Measurements from ENCODE around the gene DRC7. TPM values are rescaled to one million over a fixed set of nuclear protein-coding genes. Genes with fewer than 3 reads are reported as not detected.
A peak's percentile ranks its signal among the peaks of the same experiment; 100 is the strongest.
"Not testable (repeated sequence)": the region's sequence is repeated elsewhere in the genome, so short reads cannot be mapped to it uniquely, and the experiment has no call there.

Gene DRC7
- polyA plus RNA-seq, 1 donor = 0.22 TPM

DNA sequence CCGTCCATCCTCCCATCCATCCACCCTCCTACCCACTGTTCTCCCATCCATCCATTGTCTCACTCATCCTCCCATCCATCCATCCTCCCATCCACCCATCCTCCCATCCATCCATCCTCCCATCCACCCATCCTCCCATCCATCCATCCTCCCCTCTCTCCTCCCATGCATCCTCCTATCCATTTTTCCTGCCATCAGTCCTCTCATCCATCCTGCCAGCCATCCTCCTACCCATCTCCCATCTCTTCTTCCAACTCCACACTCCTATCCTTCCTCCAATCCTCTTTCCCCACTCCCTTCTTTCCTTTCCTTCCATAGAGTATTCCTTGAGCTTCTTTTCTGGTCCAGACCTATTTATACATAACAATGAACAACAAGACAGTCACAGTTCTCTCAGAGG lies 12.1 kb downstream of the DRC7 start:
- peaks cover 24% of the 10 kb centered on the region for H3K4me1 ChIP-seq (ENCODE audit: control insufficient read depth, insufficient read depth, low read length)
- DNase-seq = no peak
- WGBS (ENCODE audit: insufficient coverage, low lambda C conversion rate) = no CpG with 5 or more reads among the region's 1 CpG
- H3K27ac ChIP-seq (ENCODE audit: low read length) = no peak overlapping the region
- H3K27me3 ChIP-seq (ENCODE audit: control insufficient read depth, insufficient read depth, low read length) = no peaks in the 10 kb centered on the region
- H3K9me3 ChIP-seq (ENCODE audit: control insufficient read depth, low read depth, low read length) = no peaks in the 10 kb centered on the region
- no peaks in the 10 kb centered on the region for H3K36me3 ChIP-seq (ENCODE audit: control insufficient read depth, insufficient read depth, low read length)
- no peak overlapping the region for H3K4me3 ChIP-seq (ENCODE audit: low read length)

DNA sequence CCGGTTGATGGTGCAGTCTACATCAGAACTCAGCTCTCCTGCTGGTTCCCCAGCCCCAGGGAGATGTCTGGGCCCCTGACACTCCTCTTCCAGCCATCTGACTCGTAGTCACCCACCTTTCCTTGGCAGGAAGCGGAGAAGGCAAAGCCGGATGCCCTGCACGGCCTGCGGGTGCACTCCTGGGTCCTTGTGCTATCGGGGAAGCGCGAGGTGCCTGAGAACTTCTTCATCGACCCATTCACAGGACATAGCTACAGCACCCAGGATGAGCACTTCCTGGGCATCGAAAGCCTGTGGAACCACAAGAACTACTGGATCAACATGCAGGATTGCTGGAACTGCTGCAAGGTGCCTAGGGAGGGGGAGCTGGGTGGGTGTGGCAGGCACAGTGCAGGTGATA lies 12.7 kb downstream of the DRC7 start:
- WGBS (ENCODE audit: insufficient coverage, low lambda C conversion rate) = no CpG with 5 or more reads among the region's 11 CpGs
- no peak overlapping the region for H3K4me3 ChIP-seq (ENCODE audit: low read length)

GRCh38 chr16:57708168-57708567 lies 13.6 kb downstream of the DRC7 start:
- Histone ChIP-seq H3K9me3 (ENCODE audit: control insufficient read depth, low read depth, low read length) (no peaks in the 10 kb centered on the region), H3K4me1 (ENCODE audit: control insufficient read depth, insufficient read depth, low read length) (peaks cover 18% of the 10 kb centered on the region), H3K4me3 (ENCODE audit: low read length) (no peak overlapping the region), H3K27ac (ENCODE audit: low read length) (no peak overlapping the region), H3K36me3 (ENCODE audit: control insufficient read depth, insufficient read depth, low read length) (no peaks in the 10 kb centered on the region), H3K27me3 (ENCODE audit: control insufficient read depth, insufficient read depth, low read length) (no peaks in the 10 kb centered on the region)
- 100% methylated on average over 2 of the region's 3 CpGs for WGBS (ENCODE audit: insufficient coverage, low lambda C conversion rate)
- no peak for DNase-seq

More for the DNA sequence above, 12.7 kb downstream of the DRC7 start:
- H3K9me3 ChIP-seq (ENCODE audit: control insufficient read depth, low read depth, low read length) = no peaks in the 10 kb centered on the region
- no peaks in the 10 kb centered on the region for H3K36me3 ChIP-seq (ENCODE audit: control insufficient read depth, insufficient read depth, low read length)
- H3K27me3 ChIP-seq (ENCODE audit: control insufficient read depth, insufficient read depth, low read length) = no peaks in the 10 kb centered on the region
- peaks cover 19% of the 10 kb centered on the region for H3K4me1 ChIP-seq (ENCODE audit: control insufficient read depth, insufficient read depth, low read length)
- H3K27ac ChIP-seq (ENCODE audit: low read length) = no peak overlapping the region
- no peak for DNase-seq

GRCh38 chr16:57709663-57710062 lies 15.1 kb downstream of the DRC7 start:
- no peaks in the 10 kb centered on the region for H3K27me3 ChIP-seq (ENCODE audit: control insufficient read depth, insufficient read depth, low read length)
- H3K4me3 ChIP-seq (ENCODE audit: low read length) = no peak overlapping the region
- peak in 1 of 2 donors; percentile 30 for DNase-seq
- no CpG with 5 or more reads among the region's 3 CpGs for WGBS (ENCODE audit: insufficient coverage, low lambda C conversion rate)
- H3K27ac ChIP-seq (ENCODE audit: low read length) = no peak overlapping the region
- H3K4me1 ChIP-seq (ENCODE audit: control insufficient read depth, insufficient read depth, low read length) = peaks cover 5% of the 10 kb centered on the region
- no peaks in the 10 kb centered on the region for H3K9me3 ChIP-seq (ENCODE audit: control insufficient read depth, low read depth, low read length)
- H3K36me3 ChIP-seq (ENCODE audit: control insufficient read depth, insufficient read depth, low read length) = no peaks in the 10 kb centered on the region

DNA sequence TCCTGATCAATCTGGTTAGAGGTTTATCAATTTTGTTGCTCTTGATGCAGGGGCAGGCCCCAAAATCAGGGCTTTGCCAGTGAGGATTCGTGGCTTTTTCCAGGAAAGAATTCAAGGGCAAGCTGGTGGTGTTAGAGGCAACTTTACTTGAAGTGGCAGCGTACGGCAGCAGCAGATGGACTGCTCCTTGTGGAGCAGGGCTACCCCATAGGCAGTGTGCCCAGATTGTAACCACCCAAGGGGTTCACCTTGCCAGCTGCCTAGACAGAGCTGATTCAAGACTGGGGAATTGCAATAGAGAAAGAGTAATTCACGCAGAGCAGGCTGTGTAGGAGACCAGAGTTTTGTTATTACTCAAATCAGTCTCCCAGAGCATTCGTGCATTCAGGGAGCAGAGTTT lies 16.7 kb downstream of the DRC7 start:
- H3K9me3 ChIP-seq (ENCODE audit: control insufficient read depth, low read depth, low read length) = no peaks in the 10 kb centered on the region
- H3K4me1 ChIP-seq (ENCODE audit: control insufficient read depth, insufficient read depth, low read length) = no peaks in the 10 kb centered on the region
- H3K4me3 ChIP-seq (ENCODE audit: low read length) = no peak overlapping the region
- H3K27me3 ChIP-seq (ENCODE audit: control insufficient read depth, insufficient read depth, low read length) = no peaks in the 10 kb centered on the region
- DNase-seq = no peak
- H3K36me3 ChIP-seq (ENCODE audit: control insufficient read depth, insufficient read depth, low read length) = no peaks in the 10 kb centered on the region
- no peak overlapping the region for H3K27ac ChIP-seq (ENCODE audit: low read length)
- WGBS (ENCODE audit: insufficient coverage, low lambda C conversion rate) = no CpG with 5 or more reads among the region's 5 CpGs

DNA sequence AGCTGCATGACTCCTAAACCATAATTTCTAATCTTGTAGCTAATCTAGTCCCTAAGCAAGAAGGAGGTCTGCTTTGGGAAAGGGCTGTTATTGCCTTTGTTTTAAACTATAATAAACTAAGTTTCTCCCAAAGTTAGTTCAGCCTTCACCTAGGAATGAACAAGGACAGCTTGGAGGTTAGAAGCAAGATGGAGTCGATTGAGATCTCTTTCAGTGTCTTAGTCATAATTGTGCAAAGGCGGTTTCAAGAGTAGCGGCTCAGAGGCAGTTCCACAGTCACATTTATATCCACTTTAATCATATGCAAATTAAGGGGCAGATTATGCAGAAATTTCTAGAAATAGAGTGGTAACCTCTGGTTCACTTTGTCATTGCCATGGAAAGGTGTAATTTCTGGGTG lies 17.4 kb downstream of the DRC7 start:
- Histone ChIP-seq H3K4me3 (ENCODE audit: low read length) (no peak overlapping the region), H3K4me1 (ENCODE audit: control insufficient read depth, insufficient read depth, low read length) (no peaks in the 10 kb centered on the region), H3K9me3 (ENCODE audit: control insufficient read depth, low read depth, low read length) (no peaks in the 10 kb centered on the region), H3K27me3 (ENCODE audit: control insufficient read depth, insufficient read depth, low read length) (no peaks in the 10 kb centered on the region), H3K36me3 (ENCODE audit: control insufficient read depth, insufficient read depth, low read length) (no peaks in the 10 kb centered on the region), H3K27ac (ENCODE audit: low read length) (no peak overlapping the region)
- DNase-seq = no peak
- WGBS (ENCODE audit: insufficient coverage, low lambda C conversion rate) = no CpG with 5 or more reads among the region's 3 CpGs

GRCh38 chr16:57712569-57712968 lies 18.0 kb downstream of the DRC7 start:
- not testable (repeated sequence) for H3K4me3 ChIP-seq (ENCODE audit: low read length); H3K4me1 ChIP-seq (ENCODE audit: control insufficient read depth, insufficient read depth, low read length); H3K27me3 ChIP-seq (ENCODE audit: control insufficient read depth, insufficient read depth, low read length); H3K36me3 ChIP-seq (ENCODE audit: control insufficient read depth, insufficient read depth, low read length); DNase-seq; H3K27ac ChIP-seq (ENCODE audit: low read length); H3K9me3 ChIP-seq (ENCODE audit: control insufficient read depth, low read depth, low read length)
- 61% methylated on average over 2 of the region's 6 CpGs for WGBS (ENCODE audit: insufficient coverage, low lambda C conversion rate)

DNA sequence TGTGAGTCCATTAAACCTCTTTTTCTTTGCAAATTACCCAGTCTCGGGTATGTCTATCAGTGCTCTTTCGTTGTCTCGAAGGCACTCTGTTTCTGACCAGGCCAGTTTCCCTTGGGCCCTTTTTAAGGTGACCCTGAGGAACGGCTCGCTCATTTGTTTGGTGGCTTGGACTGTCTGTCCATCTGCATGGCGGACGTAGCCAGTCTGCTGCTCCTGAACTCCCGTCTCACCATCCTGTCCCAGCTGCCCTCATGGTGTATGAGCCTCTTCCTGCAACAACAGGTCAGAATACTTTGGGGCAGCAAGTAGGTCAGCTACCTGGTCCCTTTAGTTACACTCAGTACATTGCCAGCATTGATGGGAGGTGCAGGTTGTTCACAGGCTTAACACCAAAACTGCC lies 19.0 kb downstream of the DRC7 start:
- H3K4me1 ChIP-seq (ENCODE audit: control insufficient read depth, insufficient read depth, low read length) = no peaks in the 10 kb centered on the region
- H3K36me3 ChIP-seq (ENCODE audit: control insufficient read depth, insufficient read depth, low read length) = no peaks in the 10 kb centered on the region
- H3K27ac ChIP-seq (ENCODE audit: low read length) = no peak overlapping the region
- no peaks in the 10 kb centered on the region for H3K9me3 ChIP-seq (ENCODE audit: control insufficient read depth, low read depth, low read length)
- DNase-seq = no peak
- WGBS (ENCODE audit: insufficient coverage, low lambda C conversion rate) = no CpG with 5 or more reads among the region's 8 CpGs
- H3K4me3 ChIP-seq (ENCODE audit: low read length) = no peak overlapping the region
- no peaks in the 10 kb centered on the region for H3K27me3 ChIP-seq (ENCODE audit: control insufficient read depth, insufficient read depth, low read length)

DNA sequence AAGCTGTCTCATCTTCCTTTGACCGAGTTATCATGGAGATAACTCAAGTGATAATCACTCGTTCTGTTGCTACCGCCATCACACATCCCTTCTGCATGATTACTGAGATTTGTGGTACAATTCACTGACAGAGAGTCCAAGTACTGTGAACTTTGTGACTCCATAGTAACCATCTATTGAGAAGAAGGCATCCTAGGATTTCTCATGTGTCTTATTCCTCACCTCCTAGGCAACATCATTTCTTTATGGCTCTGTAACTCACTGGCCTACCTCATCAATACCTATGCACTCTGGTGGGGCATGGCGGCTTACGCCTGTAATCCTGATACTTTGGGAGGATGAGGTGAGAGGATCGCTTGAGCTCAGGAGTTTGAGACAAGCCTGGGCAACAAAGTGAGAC lies 19.4 kb downstream of the DRC7 start:
- Histone ChIP-seq H3K27ac (ENCODE audit: low read length) (no peak overlapping the region), H3K27me3 (ENCODE audit: control insufficient read depth, insufficient read depth, low read length) (no peaks in the 10 kb centered on the region), H3K36me3 (ENCODE audit: control insufficient read depth, insufficient read depth, low read length) (no peaks in the 10 kb centered on the region), H3K9me3 (ENCODE audit: control insufficient read depth, low read depth, low read length) (no peaks in the 10 kb centered on the region), H3K4me3 (ENCODE audit: low read length) (no peak overlapping the region), H3K4me1 (ENCODE audit: control insufficient read depth, insufficient read depth, low read length) (no peaks in the 10 kb centered on the region)
- WGBS (ENCODE audit: insufficient coverage, low lambda C conversion rate) = 76% methylated on average over 3 of the region's 6 CpGs
- no peak for DNase-seq

DNA sequence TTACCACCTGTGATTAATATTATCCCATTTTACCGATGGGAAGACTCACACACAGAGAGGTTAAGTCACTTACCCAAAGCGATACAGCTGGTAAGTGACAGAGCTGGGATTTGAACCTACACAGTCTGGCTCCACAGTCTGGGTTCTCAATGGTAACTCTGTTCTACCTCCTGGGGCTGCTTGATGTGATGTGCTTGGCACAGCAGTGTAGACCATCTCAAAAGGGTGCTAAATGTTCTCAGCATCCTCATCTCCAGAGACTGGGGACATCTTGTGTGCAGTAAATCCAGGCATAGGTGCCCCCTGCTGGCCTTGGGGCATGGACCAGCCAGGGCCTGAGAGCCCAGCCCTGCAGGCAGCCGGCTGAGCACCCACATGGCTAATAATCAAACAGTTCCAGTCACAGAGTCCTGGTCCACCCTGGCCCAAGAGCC lies 25.6 kb downstream of the DRC7 start:
- Histone ChIP-seq H3K36me3 (ENCODE audit: control insufficient read depth, insufficient read depth, low read length) (no peaks in the 10 kb centered on the region), H3K4me3 (ENCODE audit: low read length) (no peak overlapping the region), H3K9me3 (ENCODE audit: control insufficient read depth, low read depth, low read length) (no peaks in the 10 kb centered on the region), H3K4me1 (ENCODE audit: control insufficient read depth, insufficient read depth, low read length) (no peaks in the 10 kb centered on the region), H3K27me3 (ENCODE audit: control insufficient read depth, insufficient read depth, low read length) (no peaks in the 10 kb centered on the region), H3K27ac (ENCODE audit: low read length) (no peak overlapping the region)
- DNase-seq = peak; percentile 46 to 54
- no CpG with 5 or more reads among the region's 3 CpGs for WGBS (ENCODE audit: insufficient coverage, low lambda C conversion rate)

DNA sequence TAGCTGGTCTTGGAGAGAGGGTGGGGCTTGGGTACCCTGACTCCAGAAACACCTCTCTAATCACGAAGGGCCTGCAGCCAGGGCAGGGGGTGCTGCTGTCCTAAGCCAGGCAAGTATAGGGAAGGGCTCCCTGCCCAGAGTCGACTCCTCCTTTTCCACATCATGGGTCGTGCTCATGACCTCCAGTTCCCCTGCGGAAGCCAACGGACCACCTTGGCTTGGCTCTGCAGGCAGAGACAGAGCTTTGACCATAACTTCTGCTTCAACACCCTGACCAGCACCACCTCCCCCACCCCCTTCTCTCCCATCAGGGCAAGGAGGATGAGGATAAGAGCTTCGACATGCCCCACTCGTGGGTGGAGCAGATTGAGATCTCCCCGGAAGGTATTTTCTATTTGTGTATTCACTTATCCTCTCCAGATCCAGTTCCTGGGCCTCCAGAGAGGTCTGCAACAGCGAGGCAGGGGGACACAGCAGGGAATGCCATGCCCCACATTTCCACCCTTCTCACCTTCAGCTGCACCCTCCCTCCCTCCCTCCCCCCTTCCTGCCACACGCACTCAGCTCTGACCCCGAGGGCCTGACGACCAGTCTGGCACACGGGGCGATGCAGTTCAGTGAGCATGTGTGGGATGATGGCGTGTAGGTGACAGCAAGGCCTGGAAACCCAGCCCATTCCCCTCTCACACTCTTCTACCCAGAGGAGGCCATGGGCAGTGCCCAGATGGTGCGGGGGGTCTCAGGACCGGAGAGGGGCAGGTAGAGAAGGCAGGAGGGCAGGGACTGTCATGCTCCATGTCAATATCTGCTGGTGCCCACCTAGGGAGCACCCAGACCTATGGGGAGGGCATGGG lies 27.0 kb downstream of the DRC7 start:
- Histone ChIP-seq H3K36me3 (ENCODE audit: control insufficient read depth, insufficient read depth, low read length) (no peaks in the 10 kb centered on the region), H3K4me1 (ENCODE audit: control insufficient read depth, insufficient read depth, low read length) (no peaks in the 10 kb centered on the region), H3K4me3 (ENCODE audit: low read length) (no peak overlapping the region), H3K27ac (ENCODE audit: low read length) (no peak overlapping the region), H3K9me3 (ENCODE audit: control insufficient read depth, low read depth, low read length) (no peaks in the 10 kb centered on the region), H3K27me3 (ENCODE audit: control insufficient read depth, insufficient read depth, low read length) (no peaks in the 10 kb centered on the region)
- no CpG with 5 or more reads among the region's 17 CpGs for WGBS (ENCODE audit: insufficient coverage, low lambda C conversion rate)
- no peak for DNase-seq
